ENCODE data around the gene RDH11. TPM values are rescaled to one million over a fixed set of nuclear protein-coding genes. Genes with fewer than 3 reads are reported as not detected.

Gene RDH11
- total and polyA plus RNA-seq, 10 of the 15 experiments (the other 5 are each of a cell fraction or from before 2014, with no cell fraction given), result 49.7 to 161 (median 77.2) TPM

DNA sequence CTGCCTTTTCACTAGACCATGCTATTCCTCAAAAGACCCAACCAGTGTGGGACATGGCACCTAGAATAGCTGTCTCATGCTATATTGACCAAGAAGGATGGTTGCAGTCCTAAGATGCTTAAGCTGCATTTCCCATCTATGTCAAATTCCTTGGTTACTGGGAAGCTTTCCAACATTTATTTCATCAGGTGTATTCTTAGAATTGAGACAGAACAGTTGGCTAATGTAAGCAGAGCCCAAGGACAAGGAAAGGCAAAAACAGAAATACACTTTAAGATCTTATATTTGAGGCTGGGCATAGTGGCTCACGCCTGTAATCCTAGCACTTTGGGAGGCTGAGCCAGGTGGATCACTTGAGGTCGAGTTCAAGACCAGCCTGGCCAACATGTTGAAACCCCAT is 51.1 kb downstream of the RDH11 start:
- Histone ChIP-seq H4K20me1 (ENCODE audit: control insufficient read depth, insufficient read depth) (no peaks in the 10 kb centered on the region), H2AFZ (ENCODE audit: control insufficient read depth, low read depth, low read length) (no peak overlapping the region), H3K4me3 (no peak overlapping the region), H3K4me1 (ENCODE audit: control insufficient read depth, insufficient read depth, low read length) (no peaks in the 10 kb centered on the region), H3K27me3 (replicated peaks in 1 of 2; ENCODE audit: control insufficient read depth in 2 of 2, insufficient read depth in 2 of 2, low read length in 1 of 2) (no peaks in the 10 kb centered on the region), H3K9ac (ENCODE audit: control insufficient read depth, insufficient read depth, low read length) (no peak overlapping the region), H3K9me3 (replicated peaks; ENCODE audit: control insufficient read depth, insufficient read depth, low read length) (no peaks in the 10 kb centered on the region), H3K36me3 (ENCODE audit: control insufficient read depth in 2 of 2, insufficient read depth in 2 of 2, low read length in 1 of 2) (peaks cover under 1 to 2% of the 10 kb centered on the region in 2 experiments; a peak in 3 of 4 replicates), H3K79me2 (ENCODE audit: control insufficient read depth, insufficient read depth, low read length) (no peaks in the 10 kb centered on the region), H3K4me2 (ENCODE audit: control insufficient read depth, insufficient read depth) (no peak overlapping the region), H3K27ac (ENCODE audit: control insufficient read depth, insufficient read depth) (no peak overlapping the region)
- intact Hi-C loops (cut with micrococcal nuclease; ENCODE audit: unreplicated experiment) (no loop called here), in situ Hi-C loops (cut with MboI) (no loop called here)
- no peak for TF ChIP-seq YY1 (IDR thresholded peaks at IDR 0.05; ENCODE audit: low read depth, low read length)
- WGBS (ENCODE audit: insufficient coverage, insufficient replicate concordance, low lambda C conversion rate, missing lambda C conversion rate), result 82% methylated on average over 2 of the region's 2 CpGs
- DNase-seq (ENCODE audit: low read depth, low spot score) (no peak), FAIRE-seq (no peak), ATAC-seq (no peak)
- SMC1A ChIA-PET (ENCODE audit: uncharacterized antibody, unreplicated experiment), result interaction anchor here (0.8 to 3.7 kb wide), 6 partner anchors 9 to 60 kb away, joined by 3 to 15 read pairs (median 4); no protein-coding TSS in a partner anchor
- RAD21 ChIA-PET (ENCODE audit: unreplicated experiment), result interaction anchor here (0.5 to 3.9 kb wide), 4 partner anchors 17 to 62 kb away, joined by 3 to 19 read pairs (median 5); partner anchors contain the start of gene ARG2
- no TSS peak for BruUV-seq (replicated peaks)
- POLR2A ChIA-PET, result interaction anchor here (0.6 to 1.4 kb wide), 3 partner anchors 34 to 481 kb away, joined by 4 read pairs; no protein-coding TSS in a partner anchor
- CTCF ChIA-PET, result interaction anchor here (1.2 to 2.2 kb wide), 8 partner anchors 17 to 73 kb away, joined by 3 to 11 read pairs (median 7); partner anchors contain the start of genes ARG2 and PIGH

DNA sequence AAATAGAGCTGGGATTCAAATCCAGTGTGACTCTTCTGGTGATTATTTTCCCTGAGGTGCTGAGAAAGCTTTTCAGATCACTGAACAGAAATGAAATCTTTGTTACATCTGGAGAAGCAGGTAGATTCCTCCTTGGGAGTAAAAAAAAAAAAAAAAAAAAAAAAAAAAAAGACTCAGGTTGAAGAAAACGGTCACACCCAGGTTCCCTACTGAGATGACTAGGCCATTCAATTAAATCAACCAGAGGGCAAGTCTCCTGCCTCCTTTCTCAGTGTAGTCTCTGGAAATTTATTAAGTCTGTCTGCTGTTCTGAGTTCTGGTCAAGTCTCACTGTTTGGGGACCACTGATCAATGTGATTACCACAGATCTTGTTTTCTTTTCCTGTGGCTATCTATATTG is 51.9 kb downstream of the RDH11 start:
- H3K4me1 ChIP-seq (ENCODE audit: control insufficient read depth, insufficient read depth, low read length), result no peaks in the 10 kb centered on the region
- no peak overlapping the region for H3K27ac ChIP-seq (ENCODE audit: control insufficient read depth, insufficient read depth)
- in situ Hi-C loops (cut with MboI) (no loop called here), intact Hi-C loops (cut with micrococcal nuclease; ENCODE audit: unreplicated experiment) (no loop called here)
- RAD21 ChIA-PET (ENCODE audit: unreplicated experiment), result interaction anchor here (1.1 to 3.9 kb wide), 3 partner anchors 23 to 63 kb away, joined by 3 to 19 read pairs (median 7); partner anchors contain the start of gene ARG2
- no peaks in the 10 kb centered on the region; a peak in 1 of 4 replicates for H3K36me3 ChIP-seq (ENCODE audit: control insufficient read depth in 2 of 2, insufficient read depth in 2 of 2, low read length in 1 of 2)
- H4K20me1 ChIP-seq (ENCODE audit: control insufficient read depth, insufficient read depth), result no peaks in the 10 kb centered on the region
- TF ChIP-seq RFX5 (IDR thresholded peaks at IDR 0.05; ENCODE audit: low read depth, low read length) (no peak), JUNB (IDR thresholded peaks at IDR 0.05) (0 out of 2 replicates have a peak, but pooled peaks have one; percentile 18), ZNF384 (IDR thresholded peaks at IDR 0.05; ENCODE audit: borderline replicate concordance, low read depth, low read length) (peak; percentile 54; the same call in 1 of the 2 replicates)
- TF ChIP-seq, protein P1, sequence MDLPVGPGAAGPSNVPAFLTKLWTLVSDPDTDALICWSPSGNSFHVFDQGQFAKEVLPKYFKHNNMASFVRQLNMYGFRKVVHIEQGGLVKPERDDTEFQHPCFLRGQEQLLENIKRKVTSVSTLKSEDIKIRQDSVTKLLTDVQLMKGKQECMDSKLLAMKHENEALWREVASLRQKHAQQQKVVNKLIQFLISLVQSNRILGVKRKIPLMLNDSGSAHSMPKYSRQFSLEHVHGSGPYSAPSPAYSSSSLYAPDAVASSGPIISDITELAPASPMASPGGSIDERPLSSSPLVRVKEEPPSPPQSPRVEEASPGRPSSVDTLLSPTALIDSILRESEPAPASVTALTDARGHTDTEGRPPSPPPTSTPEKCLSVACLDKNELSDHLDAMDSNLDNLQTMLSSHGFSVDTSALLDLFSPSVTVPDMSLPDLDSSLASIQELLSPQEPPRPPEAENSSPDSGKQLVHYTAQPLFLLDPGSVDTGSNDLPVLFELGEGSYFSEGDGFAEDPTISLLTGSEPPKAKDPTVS (IDR thresholded peaks at IDR 0.05; ENCODE audit: low read depth, low read length), result no peak
- no peak for DNase-seq (ENCODE audit: low read depth, low spot score)
- FAIRE-seq, result no peak
- WGBS (ENCODE audit: insufficient coverage, insufficient replicate concordance, low lambda C conversion rate, missing lambda C conversion rate), result no CpG with 5 or more reads among the region's 1 CpG
- H3K9ac ChIP-seq (ENCODE audit: control insufficient read depth, insufficient read depth, low read length), result no peak overlapping the region
- no peak overlapping the region for H3K4me2 ChIP-seq (ENCODE audit: control insufficient read depth, insufficient read depth)
- H3K79me2 ChIP-seq (ENCODE audit: control insufficient read depth, insufficient read depth, low read length), result no peaks in the 10 kb centered on the region
- H3K9me3 ChIP-seq (replicated peaks; ENCODE audit: control insufficient read depth, insufficient read depth, low read length), result no peaks in the 10 kb centered on the region
- SMC1A ChIA-PET (ENCODE audit: uncharacterized antibody, unreplicated experiment), result interaction anchor here (0.9 to 3.7 kb wide), 5 partner anchors 8 to 60 kb away, joined by 3 to 15 read pairs (median 4); no protein-coding TSS in a partner anchor
- H3K27me3 ChIP-seq (replicated peaks in 1 of 2; ENCODE audit: control insufficient read depth in 2 of 2, insufficient read depth in 2 of 2, low read length in 1 of 2), result no peaks in the 10 kb centered on the region
- no peak overlapping the region for H2AFZ ChIP-seq (ENCODE audit: control insufficient read depth, low read depth, low read length)
- no peak overlapping the region for H3K4me3 ChIP-seq
- ATAC-seq, result peak; percentile 59
- POLR2A ChIA-PET, result interaction anchor here (0.6 to 1.4 kb wide), 4 partner anchors 11 to 156 kb away, joined by 3 to 6 read pairs (median 4); no protein-coding TSS in a partner anchor
- CTCF ChIA-PET, result interaction anchor here (1.2 to 2.2 kb wide), 9 partner anchors 18 to 72 kb away, joined by 3 to 14 read pairs (median 7); partner anchors contain the start of genes ARG2 and PIGH
- BruUV-seq (replicated peaks), result no TSS peak
